NCI-H2029 treated with DMSO at 0.1 percent for 48 hours (cell line): ENCODE data around the gene GGCX.
A peak's percentile ranks its signal among the peaks of the same experiment; 100 is the strongest.
"Not testable (repeated sequence)": the region's sequence is repeated elsewhere in the genome, so short reads cannot be mapped to it uniquely, and the experiment has no call there.

ENCODE experiments used
- DNase-seq: peaks from one replicate; lab custom pipeline; 2025; lab: John Stamatoyannopoulos, UW

GGCX gene

DNA sequence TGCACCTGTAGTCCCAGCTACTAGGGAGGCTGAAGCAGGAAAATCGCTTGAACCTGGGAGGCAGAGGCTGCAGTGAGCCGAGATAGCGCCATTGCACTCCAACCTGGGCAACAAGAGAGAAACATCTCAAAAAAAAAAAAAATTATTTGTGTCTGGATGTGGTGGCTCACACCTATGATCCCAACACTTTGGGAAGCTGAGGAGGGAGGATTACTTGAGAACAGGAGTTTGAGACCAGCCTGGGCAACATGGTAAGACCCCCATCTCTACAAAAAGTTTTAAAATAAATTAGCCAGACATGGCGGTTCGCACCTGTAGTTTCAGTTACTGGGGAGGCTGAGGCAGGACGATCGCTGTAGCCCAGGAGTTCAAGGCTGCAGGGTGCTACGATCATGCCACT lies 14.4 kb upstream of the GGCX start:
- no peak for DNase-seq

- DNase-seq = no peak
These were observed 5.0 kb upstream of the GGCX start for GRCh38 chr2:85566265-85566664.

DNA sequence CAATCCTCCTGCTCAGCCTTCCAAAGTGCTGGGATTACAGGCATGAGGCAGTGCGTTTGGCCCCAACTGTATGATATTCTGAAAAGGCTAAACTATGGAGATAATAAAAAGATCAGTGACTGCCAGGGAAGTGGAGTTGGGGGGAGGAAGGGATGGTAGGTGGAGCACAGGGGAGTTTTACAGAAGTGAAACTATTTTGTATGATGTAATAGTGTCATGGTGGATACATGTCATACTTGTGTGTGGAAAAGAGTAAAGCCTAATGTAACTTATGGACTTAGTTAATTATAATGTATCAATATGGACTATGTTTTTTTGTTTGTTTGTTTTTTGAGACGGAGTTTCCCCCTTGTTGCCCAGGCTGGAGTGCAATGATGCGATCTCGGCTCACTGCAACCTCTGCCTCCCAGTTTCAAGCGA lies 2.9 kb upstream of the GGCX start:
- DNase-seq = no peak

- no peak for DNase-seq
These were observed 447 bp downstream of the GGCX start for GRCh38 chr2:85560812-85561279.

DNA sequence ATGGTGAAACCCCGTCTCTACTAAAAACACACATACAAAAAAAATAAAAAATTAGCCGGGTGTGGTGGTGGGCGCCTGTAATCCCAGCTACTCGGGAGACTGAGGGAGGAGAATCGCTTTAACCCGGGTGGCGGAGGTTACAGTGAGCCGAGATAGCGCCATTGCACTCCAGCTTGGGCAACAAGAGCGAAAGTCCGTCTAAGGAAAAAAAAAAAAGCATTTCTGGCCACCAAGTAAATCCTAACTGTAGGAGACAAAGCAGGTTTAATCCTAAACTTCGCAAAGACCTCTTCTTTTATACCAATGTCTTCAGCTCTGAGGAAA lies 928 bp downstream of the GGCX start:
- not testable (repeated sequence) for DNase-seq

DNA sequence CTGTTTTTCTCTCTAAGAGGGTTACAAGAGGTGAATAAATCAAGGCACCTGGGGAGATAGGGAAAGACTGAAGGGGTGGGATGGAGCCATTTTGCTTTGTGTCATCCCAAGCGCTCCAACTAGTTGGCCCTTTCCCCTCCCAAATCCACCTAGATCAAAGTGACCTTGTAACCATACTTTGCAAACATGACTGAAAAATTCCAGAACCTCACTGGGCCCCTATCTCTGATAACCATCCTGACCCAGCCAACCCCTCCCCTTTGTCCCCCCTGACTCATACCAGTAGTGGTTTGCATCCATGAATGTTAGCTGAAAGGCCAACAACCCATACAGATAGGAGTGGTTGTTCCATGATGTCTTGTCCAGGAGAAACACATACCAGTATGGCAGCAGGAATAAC lies 3.1 kb downstream of the GGCX start:
- no peak for DNase-seq

GRCh38 chr2:85557130-85557529 lies 4.2 kb downstream of the GGCX start:
- no peak for DNase-seq

GRCh38 chr2:85554980-85555612 lies 6.2 kb downstream of the GGCX start:
- DNase-seq = no peak

DNA sequence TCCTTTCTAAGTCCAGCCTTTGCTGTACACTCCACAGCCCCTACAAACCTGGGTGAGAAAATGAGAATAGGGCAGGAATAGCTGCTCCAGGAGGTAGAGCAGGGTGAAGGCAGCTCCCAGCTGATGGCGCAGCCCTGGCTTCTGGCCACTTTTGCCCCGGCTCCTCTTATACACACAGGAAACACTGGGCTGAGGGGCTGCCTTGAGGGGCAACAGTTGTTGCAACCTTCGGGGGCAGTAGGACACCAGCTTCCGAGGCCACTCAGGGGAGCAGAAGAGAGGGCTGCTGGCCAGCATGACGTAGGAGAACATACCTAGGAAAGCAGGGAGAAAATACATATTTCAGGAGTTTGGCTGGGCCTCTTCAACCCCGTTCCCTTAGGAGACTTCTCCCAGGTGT lies 8.1 kb downstream of the GGCX start:
- no peak for DNase-seq

- peak; percentile 65 for DNase-seq
These were observed 9.3 kb downstream of the GGCX start for GRCh38 chr2:85551698-85552678.

- no peak for DNase-seq
These were observed 10.8 kb downstream of the GGCX start for GRCh38 chr2:85550486-85550885.

GRCh38 chr2:85549826-85550225 lies 11.5 kb downstream of the GGCX start:
- DNase-seq = no peak

DNA sequence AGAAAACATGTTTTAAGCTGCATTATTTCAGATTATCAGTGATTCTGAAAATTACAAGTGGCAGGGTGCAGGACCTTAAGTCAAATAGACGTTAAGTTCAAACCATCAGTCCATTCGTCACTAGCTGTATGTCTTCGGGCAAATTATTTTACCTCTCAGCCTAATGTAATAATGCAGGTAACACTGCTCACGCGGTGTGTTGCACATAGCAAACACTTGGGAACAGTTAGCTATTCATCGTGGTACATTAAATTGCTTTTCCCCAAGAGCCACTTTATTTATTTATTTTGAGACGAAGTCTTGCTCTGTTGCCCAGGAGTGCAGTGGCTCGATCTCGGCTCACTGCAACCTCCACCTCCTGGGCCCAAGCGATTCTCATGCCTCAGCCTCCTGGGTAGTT lies 12.2 kb downstream of the GGCX start:
- no peak for DNase-seq

- no peak for DNase-seq
These were observed 12.7 kb downstream of the GGCX start for GRCh38 chr2:85548608-85548900.

- DNase-seq = no peak
These were observed 13.3 kb downstream of the GGCX start for GRCh38 chr2:85547859-85548607.

DNA sequence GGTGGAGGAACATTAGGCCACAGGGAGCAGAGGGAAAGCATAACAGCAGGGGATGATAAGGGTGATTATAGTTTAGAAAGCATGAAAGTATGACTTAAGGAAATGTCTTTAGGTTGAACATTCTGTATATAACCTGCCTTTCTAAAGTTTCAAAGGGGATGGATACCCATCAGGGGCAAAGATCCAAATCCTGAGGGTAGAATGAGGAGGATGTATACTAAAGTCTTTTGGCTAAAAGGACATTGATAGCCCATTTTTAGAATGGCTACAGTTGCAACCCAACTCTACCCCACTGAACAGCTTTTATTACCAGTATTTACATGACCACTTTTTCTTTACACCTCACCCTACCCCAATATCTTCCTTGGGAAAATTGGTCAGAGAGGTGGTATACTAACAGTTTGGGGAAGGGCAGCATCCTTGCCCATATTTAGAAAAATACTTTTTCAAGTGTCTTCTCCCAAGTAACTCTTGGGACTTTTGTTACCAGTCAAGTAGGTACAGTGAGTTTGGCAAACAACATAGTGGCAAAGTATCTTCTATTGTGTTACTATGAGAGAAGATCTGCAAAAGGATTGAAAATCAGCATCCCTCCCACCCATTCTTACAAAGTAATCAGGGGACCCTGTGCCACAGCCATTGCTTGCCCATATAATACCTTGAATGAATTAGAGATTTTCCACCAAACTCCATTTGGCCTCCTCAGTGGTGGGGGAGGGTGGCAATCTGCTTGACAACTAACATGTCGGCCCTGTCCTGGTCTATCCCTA lies 14.0 kb downstream of the GGCX start:
- DNase-seq = no peak

- DNase-seq = no peak
These were observed 15.5 kb downstream of the GGCX start for GRCh38 chr2:85545780-85546240.

GRCh38 chr2:85544915-85545779 lies 16.1 kb downstream of the GGCX start:
- DNase-seq = not testable (repeated sequence)

DNA sequence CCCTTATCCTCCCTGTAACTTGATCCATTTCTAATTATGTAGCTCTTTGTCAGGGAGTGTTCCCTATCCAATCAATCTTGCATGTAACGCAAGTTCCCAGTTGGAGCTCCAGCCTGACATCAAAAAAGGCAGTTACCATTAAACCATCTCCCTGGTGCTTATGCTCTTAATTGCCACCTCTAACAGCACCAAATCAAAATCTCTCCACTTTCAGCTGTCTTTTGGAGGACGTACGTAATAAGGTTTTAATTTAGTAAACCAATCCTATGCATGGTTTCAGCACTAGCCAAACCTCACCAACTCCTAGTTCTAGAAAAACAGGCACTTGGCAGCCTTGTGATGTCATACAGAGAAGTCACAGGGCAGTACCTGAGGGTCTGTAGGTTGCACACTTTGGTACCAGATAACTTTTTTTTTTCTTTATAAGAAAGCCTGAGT lies 17.0 kb downstream of the GGCX start:
- DNase-seq = not testable (repeated sequence)

GRCh38 chr2:85542777-85543176 lies 18.5 kb downstream of the GGCX start:
- DNase-seq = no peak
